PFSK-1 (cell line): ENCODE data around the gene KRTAP1-3.
"Not testable (repeated sequence)": the region's sequence is repeated elsewhere in the genome, so short reads cannot be mapped to it uniquely, and the experiment has no call there.

Source experiments
- FOXP2 ChIP-seq: optimal IDR thresholded peaks from 2 replicates; pipeline ENCODE3; 2011; ENCODE audit warnings: borderline replicate concordance, control low read depth, inconsistent platforms; ENCODE audit not compliant: insufficient read depth; ENCODE audit errors: extremely low read length, extremely low read depth
- POLR2AphosphoS5 ChIP-seq: IDR thresholded peaks from 2 replicates; pipeline ENCODE4 v1.6.1; 2012; ENCODE audit warnings: low read depth, mild to moderate bottlenecking, control low read depth, low read length, moderate library complexity
- SIN3A ChIP-seq: IDR thresholded peaks from 2 replicates; pipeline ENCODE4 v1.6.1; 2012; ENCODE audit warnings: mild to moderate bottlenecking, low read length, moderate library complexity, borderline replicate concordance; ENCODE audit not compliant: insufficient read depth
- TAF1 ChIP-seq: IDR thresholded peaks from 2 replicates; pipeline ENCODE4 v1.6.1; 2012; ENCODE audit warnings: low read length, control low read depth, borderline replicate concordance; ENCODE audit not compliant: insufficient read depth
- TF ChIP-seq, protein P1 (sequence below), 2 experiments: IDR thresholded peaks; 2 replicates each; pipeline versions ENCODE4 v1.6.1 to v1.8.0; 2011 to 2012; ENCODE audit warnings: low read depth in 2 of 2, low read length in 2 of 2, control low read depth in 1 of 2, inconsistent platforms in 1 of 2, mild to moderate bottlenecking in 1 of 2, moderate library complexity in 1 of 2; ENCODE audit not compliant: insufficient read depth in 1 of 2

The KRTAP1-3 gene

DNA sequence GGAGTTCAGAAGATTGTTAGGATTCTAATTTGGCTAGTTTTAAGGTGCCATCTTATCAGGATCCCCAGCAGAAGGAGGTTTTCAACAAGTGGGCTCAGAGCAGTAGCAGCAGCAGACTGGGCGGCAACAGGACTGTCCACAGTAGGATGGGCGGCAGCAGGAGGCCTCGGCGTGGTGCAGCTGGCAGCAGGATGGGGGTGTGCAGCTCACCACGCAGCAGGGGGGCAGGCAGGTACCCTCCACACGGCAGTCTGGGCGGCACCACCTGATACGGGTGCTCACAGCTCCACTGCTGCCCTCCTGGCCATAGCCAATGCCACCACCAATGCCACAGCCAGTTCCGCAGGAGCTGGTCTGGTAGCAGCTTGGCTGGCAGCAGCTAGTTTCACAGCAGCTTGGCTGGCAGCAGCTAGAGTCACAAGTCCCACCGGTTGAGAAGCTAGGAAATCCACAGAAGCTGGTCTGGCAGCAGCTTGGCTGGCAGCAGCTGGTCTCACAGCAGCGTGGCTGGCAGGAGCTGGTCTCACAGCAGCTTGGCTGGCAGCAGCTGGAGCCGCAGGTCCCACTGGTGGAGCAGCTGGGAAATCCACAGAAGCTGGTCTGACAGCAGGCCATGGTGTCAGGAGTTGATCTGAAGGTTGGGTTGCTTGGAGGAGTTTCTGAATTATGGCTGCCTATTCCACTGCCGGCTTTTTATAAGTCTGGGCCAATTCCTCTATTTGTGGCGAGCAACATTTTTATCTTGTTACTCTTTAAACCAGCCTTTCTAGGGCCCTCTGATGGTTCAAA, 6.3 kb upstream of the KRTAP1-3 start, which contains the start of gene KRTAP1-1:
TSS of gene KRTAP1-1 (minus strand) at position 668 of the 789 bp plus-strand sequence. CDS start at position 615, 53 bp downstream.
- TF ChIP-seq FOXP2, SIN3A, TAF1: not testable (repeated sequence)

DNA sequence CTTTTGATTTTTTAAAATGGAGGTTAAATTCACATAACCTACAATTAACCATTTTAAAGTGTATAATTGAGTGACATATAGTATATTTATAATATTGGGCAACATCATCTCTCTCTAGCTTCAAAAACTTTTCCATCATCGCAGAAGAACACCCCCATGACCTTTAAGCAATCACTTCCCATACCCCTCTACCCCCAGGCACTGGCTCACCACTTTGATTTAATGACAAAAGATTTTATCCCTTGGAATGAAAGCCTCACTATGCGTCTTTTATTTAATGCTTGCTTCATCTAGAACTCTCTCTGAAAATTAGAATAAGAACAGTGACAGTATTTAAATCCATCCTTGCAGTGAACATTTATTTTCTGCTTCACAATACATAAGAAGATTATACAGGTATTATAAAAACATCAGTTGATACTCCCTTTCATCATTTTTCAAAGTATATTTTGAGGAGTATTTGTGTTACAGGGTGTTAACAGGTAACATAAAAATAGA, 3.2 kb upstream of the KRTAP1-3 start:
- TF ChIP-seq, protein P1, sequence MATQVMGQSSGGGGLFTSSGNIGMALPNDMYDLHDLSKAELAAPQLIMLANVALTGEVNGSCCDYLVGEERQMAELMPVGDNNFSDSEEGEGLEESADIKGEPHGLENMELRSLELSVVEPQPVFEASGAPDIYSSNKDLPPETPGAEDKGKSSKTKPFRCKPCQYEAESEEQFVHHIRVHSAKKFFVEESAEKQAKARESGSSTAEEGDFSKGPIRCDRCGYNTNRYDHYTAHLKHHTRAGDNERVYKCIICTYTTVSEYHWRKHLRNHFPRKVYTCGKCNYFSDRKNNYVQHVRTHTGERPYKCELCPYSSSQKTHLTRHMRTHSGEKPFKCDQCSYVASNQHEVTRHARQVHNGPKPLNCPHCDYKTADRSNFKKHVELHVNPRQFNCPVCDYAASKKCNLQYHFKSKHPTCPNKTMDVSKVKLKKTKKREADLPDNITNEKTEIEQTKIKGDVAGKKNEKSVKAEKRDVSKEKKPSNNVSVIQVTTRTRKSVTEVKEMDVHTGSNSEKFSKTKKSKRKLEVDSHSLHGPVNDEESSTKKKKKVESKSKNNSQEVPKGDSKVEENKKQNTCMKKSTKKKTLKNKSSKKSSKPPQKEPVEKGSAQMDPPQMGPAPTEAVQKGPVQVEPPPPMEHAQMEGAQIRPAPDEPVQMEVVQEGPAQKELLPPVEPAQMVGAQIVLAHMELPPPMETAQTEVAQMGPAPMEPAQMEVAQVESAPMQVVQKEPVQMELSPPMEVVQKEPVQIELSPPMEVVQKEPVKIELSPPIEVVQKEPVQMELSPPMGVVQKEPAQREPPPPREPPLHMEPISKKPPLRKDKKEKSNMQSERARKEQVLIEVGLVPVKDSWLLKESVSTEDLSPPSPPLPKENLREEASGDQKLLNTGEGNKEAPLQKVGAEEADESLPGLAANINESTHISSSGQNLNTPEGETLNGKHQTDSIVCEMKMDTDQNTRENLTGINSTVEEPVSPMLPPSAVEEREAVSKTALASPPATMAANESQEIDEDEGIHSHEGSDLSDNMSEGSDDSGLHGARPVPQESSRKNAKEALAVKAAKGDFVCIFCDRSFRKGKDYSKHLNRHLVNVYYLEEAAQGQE (IDR thresholded peaks at IDR 0.05; ENCODE audit: insufficient read depth in 1 of 2, low read depth in 2 of 2, low read length in 2 of 2): no peak
- TF ChIP-seq FOXP2 (no peak), POLR2AphosphoS5 (no peak), SIN3A (no peak), TAF1 (no peak)

DNA sequence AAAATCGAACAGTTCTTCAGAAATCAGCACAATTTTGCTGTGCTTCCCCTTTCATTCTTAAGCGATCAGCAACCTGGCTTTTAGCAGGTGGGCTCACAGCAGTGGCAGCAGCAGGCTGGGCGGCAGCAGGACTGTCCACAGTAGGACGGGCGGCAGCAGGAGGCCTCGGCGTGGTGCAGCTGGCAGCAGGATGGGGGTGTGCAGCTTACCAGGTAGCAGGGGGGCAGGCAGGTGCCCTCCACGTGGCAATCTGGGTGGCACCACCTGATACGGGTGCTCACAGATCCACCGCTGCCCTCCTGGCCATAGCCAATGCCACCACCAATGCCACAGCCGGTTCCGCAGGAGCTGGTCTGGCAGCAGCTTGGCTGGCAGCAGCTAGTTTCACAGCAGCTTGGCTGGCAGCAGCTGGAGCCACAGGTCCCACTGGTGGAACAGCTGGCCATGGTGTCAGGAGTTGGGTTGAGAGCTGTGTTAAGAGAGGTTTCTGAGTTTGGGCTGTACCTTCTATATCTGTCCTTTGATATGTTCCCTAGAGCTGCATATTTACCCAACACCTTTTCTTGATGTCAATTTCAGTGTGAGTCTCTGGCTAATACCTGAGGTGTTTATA, 4.9 kb downstream of the KRTAP1-3 start, which contains the start of gene KRTAP1-4:
TSS of gene KRTAP1-4 (minus strand) at position 563 of the 613 bp plus-strand sequence. CDS start at position 446, 117 bp downstream.
- TF ChIP-seq SIN3A: no peak
- TF ChIP-seq TAF1: no peak
- no peak for TF ChIP-seq FOXP2
- TF ChIP-seq POLR2AphosphoS5: no peak
- TF ChIP-seq, protein P1 (IDR thresholded peaks at IDR 0.05; ENCODE audit: insufficient read depth in 1 of 2, low read depth in 2 of 2, low read length in 2 of 2): no peak

DNA sequence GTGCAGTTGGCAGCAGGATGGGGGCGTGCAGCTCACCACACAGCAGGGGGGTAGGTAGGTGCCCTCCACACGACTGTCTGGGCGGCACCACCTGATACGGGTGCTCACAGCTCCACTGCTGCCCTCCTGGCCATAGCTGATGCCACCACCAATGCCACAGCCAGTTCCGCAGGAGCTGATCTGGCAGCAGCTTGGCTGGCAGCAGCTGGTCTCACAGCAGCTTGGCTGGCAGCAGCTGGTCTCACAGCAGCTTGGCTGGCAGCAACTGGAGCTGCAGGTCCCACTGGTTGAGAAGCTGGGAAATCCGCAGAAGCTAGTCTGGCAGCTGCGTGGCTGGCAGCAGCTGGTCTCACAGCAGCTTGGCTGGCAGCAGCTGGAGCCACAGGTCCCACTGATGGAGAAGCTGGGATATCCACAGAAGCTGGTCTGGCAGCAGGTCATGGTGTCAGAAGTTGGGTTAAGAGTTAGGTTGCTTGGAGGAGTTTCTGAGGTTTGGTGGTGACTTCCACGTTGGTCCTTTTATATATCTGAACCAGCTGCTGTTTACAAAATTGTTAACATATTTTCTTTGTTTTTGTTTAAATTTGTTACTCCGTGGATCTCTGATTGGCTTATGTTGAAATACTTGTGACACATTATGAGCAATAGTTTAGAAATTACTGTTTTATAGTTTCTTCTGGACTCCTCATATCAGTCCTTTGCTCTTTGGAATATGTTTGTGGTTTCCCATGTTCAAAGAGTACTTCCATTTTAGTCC, 7.8 kb downstream of the KRTAP1-3 start, which contains the start of gene KRTAP1-5:
TSS of gene KRTAP1-5 (minus strand) at position 494 of the 757 bp plus-strand sequence. CDS start at position 441, 53 bp downstream.
- TF ChIP-seq, protein P1 (IDR thresholded peaks at IDR 0.05; ENCODE audit: insufficient read depth in 1 of 2, low read depth in 2 of 2, low read length in 2 of 2): no peak
- TF ChIP-seq POLR2AphosphoS5 (no peak), FOXP2 (no peak), SIN3A (no peak), TAF1 (no peak)

DNA sequence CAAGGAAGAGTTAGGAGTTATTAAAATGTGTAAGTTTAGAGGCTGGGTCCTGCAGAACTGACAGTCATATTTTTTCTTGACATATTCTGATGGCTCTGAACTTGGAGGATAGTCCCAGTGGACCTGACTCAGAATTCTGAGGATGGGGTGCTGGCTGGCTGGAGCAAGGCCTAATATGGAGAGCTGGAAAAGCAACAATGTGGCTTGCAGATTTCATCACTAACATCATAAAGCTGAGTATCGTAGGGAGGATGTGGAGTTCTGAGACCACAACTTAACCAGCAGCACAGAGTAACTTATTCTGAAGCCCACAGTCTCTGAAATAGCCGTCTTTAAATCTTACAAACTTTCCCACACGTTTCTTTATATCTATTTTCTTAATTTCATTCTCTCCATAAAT, 10.0 kb downstream of the KRTAP1-3 start:
- no peak for TF ChIP-seq POLR2AphosphoS5
- no peak for TF ChIP-seq SIN3A
- TF ChIP-seq, protein P1 (IDR thresholded peaks at IDR 0.05; ENCODE audit: insufficient read depth in 1 of 2, low read depth in 2 of 2, low read length in 2 of 2): no peak
- TF ChIP-seq FOXP2: no peak
- TF ChIP-seq TAF1: no peak
